ENCODE measurements around the gene ADNP. TPM values are rescaled to one million over a fixed set of nuclear protein-coding genes. Genes with fewer than 3 reads are reported as not detected.

ADNP gene
- total RNA-seq, 1 donor from 2014 or later: 22.5 TPM

- H3K27ac ChIP-seq: peak within 1 kb of the TSS; percentile 83 to 86
- H3K4me1 ChIP-seq: peaks cover 17 to 29% of the 10 kb centered on the region in 2 donors
- H3K27me3 ChIP-seq: no peaks in the 10 kb centered on the region
- H3K36me3 ChIP-seq: peaks cover 0 to 21% of the 10 kb centered on the region in 2 donors
- peak; percentile 23 to 92 for DNase-seq (ENCODE audit: low spot score in 2 of 2)
- no peaks in the 10 kb centered on the region for H3K9me3 ChIP-seq
- no peak for TF ChIP-seq CTCF (IDR thresholded peaks at IDR 0.05)
- intact Hi-C loops (cut with DNase I): loop anchor here (1.0 kb wide), 1 partner anchor 28 kb away; the partner anchor contains the start of gene ADNP
- H3K4me3 ChIP-seq: peak within 1 kb of the TSS; percentile 72 to 97
These were observed 27.6 kb upstream of the ADNP start, which contains the start of gene MOCS3 for GRCh38 chr20:50958615-50959542. MOCS3 (plus strand) TSS chr20:50958818; CDS start chr20:50958843, 25 bp downstream.

DNA sequence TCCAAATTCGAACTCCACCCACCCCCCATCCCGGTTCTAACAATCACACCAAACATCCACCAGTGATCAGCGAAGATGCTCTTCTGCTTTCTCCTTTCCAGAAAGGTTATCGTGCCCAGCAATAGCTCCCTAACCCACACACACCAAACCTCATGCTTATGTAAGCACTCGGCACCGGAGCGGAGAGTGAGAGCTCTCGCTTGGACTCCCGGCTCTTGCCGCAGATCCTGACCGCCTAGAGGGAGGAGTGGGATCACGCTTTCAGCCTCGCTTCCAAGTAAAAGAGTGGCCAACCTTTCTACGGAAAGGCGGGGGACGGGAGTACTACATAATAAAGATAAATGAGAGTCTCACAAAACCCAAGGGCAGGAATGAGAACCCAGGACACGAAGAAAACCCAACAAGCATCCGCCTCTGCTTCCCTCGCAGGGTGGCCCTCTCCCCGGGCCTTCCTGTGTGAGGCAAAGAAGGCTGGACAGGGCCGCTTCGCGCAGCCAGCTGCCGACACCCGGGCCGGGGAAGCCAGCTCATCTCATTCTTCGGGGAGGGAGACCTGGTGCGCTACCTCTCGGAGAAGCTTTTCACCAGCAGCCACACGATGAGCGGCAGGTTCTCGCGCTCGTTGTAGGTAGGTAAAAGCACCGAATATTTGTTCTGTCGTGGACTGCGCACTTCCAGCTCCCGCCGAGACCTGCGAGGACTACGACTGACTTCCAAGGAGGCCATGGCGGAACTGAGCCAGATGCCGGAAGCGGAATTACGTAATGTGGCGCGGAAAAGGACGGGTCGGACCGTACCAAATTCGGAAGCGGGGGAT is 26.8 kb upstream of the ADNP start, which contains the start of gene DPM1:
TSS of gene DPM1 (minus strand) at position 735 of the 817 bp plus-strand sequence. CDS start at position 726, 9 bp downstream.
- intact Hi-C loops (cut with DNase I): loop anchor here (1.0 kb wide), 1 partner anchor 27 kb away; the partner anchor contains the start of gene ADNP

GRCh38 chr20:50957276-50957675 is 26.0 kb upstream of the ADNP start:
- peaks cover 17 to 29% of the 10 kb centered on the region in 2 donors for H3K4me1 ChIP-seq
- peaks cover 4 to 33% of the 10 kb centered on the region in 2 donors for H3K36me3 ChIP-seq
- H3K27me3 ChIP-seq: no peaks in the 10 kb centered on the region
- peak overlapping the region; percentile 72 to 97 for H3K4me3 ChIP-seq
- no peak for DNase-seq (ENCODE audit: low spot score in 2 of 2)
- no peak for TF ChIP-seq CTCF (IDR thresholded peaks at IDR 0.05)
- no peaks in the 10 kb centered on the region for H3K9me3 ChIP-seq
- intact Hi-C loops (cut with DNase I): no loop called here
- peak overlapping the region in 1 of 2 donors; percentile 83 for H3K27ac ChIP-seq

More for the DNA sequence above, 26.8 kb upstream of the ADNP start, which contains the start of gene DPM1:
- peak within 1 kb of the TSS; percentile 83 to 86 for H3K27ac ChIP-seq
- H3K4me3 ChIP-seq: peak within 1 kb of the TSS; percentile 72 to 97
- peaks cover 2 to 29% of the 10 kb centered on the region in 2 donors for H3K36me3 ChIP-seq
- no peak for TF ChIP-seq CTCF (IDR thresholded peaks at IDR 0.05)
- peaks cover 17 to 29% of the 10 kb centered on the region in 2 donors for H3K4me1 ChIP-seq
- no peaks in the 10 kb centered on the region for H3K27me3 ChIP-seq
- H3K9me3 ChIP-seq: no peaks in the 10 kb centered on the region
- DNase-seq (ENCODE audit: low spot score in 2 of 2): peak; percentile 23 to 92

GRCh38 chr20:50953821-50954220 is 22.6 kb upstream of the ADNP start:
- Histone ChIP-seq H3K9me3 (no peaks in the 10 kb centered on the region), H3K4me3 (no peak overlapping the region), H3K4me1 (peaks cover 7 to 14% of the 10 kb centered on the region in 2 donors), H3K27ac (no peak overlapping the region), H3K27me3 (no peaks in the 10 kb centered on the region), H3K36me3 (peaks cover 30 to 49% of the 10 kb centered on the region in 2 donors)
- TF ChIP-seq CTCF (IDR thresholded peaks at IDR 0.05): no peak
- DNase-seq (ENCODE audit: low spot score in 2 of 2): no peak
- intact Hi-C loops (cut with DNase I): no loop called here

- intact Hi-C loops (cut with DNase I): no loop called here
- Histone ChIP-seq H3K4me3 (no peak overlapping the region), H3K9me3 (no peaks in the 10 kb centered on the region), H3K27me3 (no peaks in the 10 kb centered on the region), H3K4me1 (peaks cover 7 to 14% of the 10 kb centered on the region in 2 donors), H3K36me3 (peaks cover 35 to 52% of the 10 kb centered on the region in 2 donors), H3K27ac (no peak overlapping the region)
- DNase-seq (ENCODE audit: low spot score in 2 of 2): no peak
- TF ChIP-seq CTCF (IDR thresholded peaks at IDR 0.05): no peak
These were observed 22.0 kb upstream of the ADNP start for GRCh38 chr20:50953196-50953595.
